ENCODE measurements around the gene NLGN1.
"Not testable (repeated sequence)": the region's sequence is repeated elsewhere in the genome, so short reads cannot be mapped to it uniquely, and the experiment has no call there.

Gene NLGN1

DNA sequence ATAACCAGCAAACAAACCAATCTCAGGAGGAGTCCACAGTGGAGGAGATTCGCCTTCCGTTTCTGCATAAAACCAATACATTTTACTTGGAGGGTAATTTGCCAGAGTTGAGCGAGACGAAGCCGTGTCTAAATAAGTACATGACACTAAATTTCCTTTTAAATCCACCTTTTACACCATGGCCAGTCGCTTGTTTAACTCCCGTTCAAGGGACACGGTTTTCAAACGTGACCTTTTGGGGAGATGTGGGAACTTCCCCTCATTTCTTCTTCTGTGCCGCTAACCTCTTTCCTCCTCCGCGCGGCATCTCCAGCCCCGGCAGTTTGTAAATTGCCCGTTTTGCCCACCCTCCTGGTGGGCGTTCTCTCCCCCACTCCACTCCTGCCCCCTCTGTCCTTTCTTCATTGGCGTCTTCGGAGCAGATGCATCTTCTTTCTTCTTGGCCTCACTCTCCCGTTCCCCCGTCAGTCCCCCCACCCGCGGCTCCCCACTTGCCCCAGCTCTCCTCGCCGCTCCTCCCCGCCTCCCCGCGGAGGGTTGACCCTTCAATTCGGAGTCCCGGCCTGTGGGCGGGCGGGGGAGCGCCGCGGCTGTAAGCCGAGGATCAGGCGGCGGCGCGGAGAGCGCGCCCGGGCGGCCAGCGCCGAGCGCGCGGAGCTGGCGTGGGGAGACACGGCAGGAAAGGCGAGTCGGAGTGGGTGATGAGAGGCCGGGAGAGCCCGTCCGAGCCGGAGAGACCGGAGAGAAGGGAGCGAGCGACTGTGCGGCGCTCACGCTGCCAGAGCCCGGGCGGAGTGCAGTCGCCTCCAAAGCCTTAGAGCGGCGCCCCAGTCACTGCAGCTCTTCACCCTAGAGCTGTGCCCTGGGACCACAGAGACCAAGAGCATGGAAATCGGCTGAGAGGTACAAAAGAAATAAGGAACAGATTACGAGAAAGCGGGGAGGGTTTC is at the start of gene NLGN1:
NLGN1 (plus strand) TSS at position 584 of the 950 bp plus-strand sequence.
- Histone ChIP-seq H3K9me3 (ENCODE audit: control insufficient read depth, insufficient read depth, low read length) (no peaks in the 10 kb centered on the region), H3K27ac (ENCODE audit: low read depth, low read length) (peak within 1 kb of the TSS; percentile 36)

GRCh38 chr3:173351886-173352285 is 45.7 kb upstream of the NLGN1 start:
- H3K36me3 ChIP-seq (ENCODE audit: control insufficient read depth, insufficient read depth, low read length): no peaks in the 10 kb centered on the region
- H3K27me3 ChIP-seq (ENCODE audit: control insufficient read depth, insufficient read depth, low read length): no peaks in the 10 kb centered on the region
- H3K27ac ChIP-seq (ENCODE audit: low read depth, low read length): no peak overlapping the region
- H3K4me1 ChIP-seq (ENCODE audit: control insufficient read depth, insufficient read depth, low read length): peaks cover 18% of the 10 kb centered on the region
- no peaks in the 10 kb centered on the region for H3K9me3 ChIP-seq (ENCODE audit: control insufficient read depth, insufficient read depth, low read length)
- no peak overlapping the region for H3K9ac ChIP-seq (ENCODE audit: low read depth, low read length)
- H3K4me3 ChIP-seq (ENCODE audit: low read depth, low read length): no peak overlapping the region

More for the DNA sequence above, at the start of gene NLGN1:
- no peaks in the 10 kb centered on the region for H3K36me3 ChIP-seq (ENCODE audit: control insufficient read depth, insufficient read depth, low read length)
- H3K4me3 ChIP-seq (ENCODE audit: low read depth, low read length): peak within 1 kb of the TSS; percentile 83
- H3K4me1 ChIP-seq (ENCODE audit: control insufficient read depth, insufficient read depth, low read length): peaks cover 22% of the 10 kb centered on the region; the same call in 1 of the 2 replicates
- H3K27me3 ChIP-seq (ENCODE audit: control insufficient read depth, insufficient read depth, low read length): peaks cover 35% of the 10 kb centered on the region
- peak within 1 kb of the TSS; percentile 44; the same call in 1 of the 2 replicates for H3K9ac ChIP-seq (ENCODE audit: low read depth, low read length)

DNA sequence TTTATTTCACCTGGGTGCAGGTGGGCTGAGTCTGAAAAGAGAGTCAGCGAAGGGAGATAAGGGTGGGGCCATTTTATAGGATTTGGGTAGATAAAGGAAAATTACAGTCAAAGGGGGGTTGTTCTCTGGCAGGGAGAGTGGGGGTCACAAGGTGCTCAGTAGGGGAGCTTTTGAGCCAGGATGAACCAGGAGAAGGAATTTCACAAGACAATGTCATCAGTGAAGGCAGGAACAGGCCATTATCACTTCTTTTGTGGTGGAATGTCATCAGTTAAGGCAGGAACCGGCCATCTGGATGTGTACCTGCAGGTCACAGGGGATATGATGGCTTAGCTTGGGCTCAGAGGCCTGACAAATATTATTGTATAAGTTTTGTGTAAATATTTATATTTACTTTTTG is 44.4 kb upstream of the NLGN1 start:
- H3K9ac ChIP-seq (ENCODE audit: low read depth, low read length); H3K27me3 ChIP-seq (ENCODE audit: control insufficient read depth, insufficient read depth, low read length); H3K4me3 ChIP-seq (ENCODE audit: low read depth, low read length); H3K36me3 ChIP-seq (ENCODE audit: control insufficient read depth, insufficient read depth, low read length); H3K9me3 ChIP-seq (ENCODE audit: control insufficient read depth, insufficient read depth, low read length): not testable (repeated sequence)
- H3K4me1 ChIP-seq (ENCODE audit: control insufficient read depth, insufficient read depth, low read length): peaks cover 18% of the 10 kb centered on the region
- H3K27ac ChIP-seq (ENCODE audit: low read depth, low read length): peak overlapping the region; percentile 75

DNA sequence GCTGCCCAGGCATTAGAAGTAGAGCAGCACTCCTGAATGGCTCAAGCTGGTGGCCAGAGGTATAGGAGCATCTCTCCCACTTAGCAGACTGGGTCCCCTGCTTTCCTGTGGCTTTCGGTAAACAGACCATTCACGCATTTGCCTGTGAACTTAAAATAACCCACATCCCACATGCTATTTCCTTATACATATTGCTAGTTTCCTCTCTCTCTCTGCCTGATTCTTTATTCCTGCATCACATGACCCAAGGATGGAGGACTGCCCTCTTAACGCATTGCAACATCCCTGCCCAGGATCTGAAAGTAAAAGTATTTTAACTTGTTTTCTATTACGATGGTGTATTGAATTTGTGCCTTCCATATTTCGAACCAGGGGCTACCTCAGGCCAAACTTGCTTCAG is 43.4 kb upstream of the NLGN1 start:
- Histone ChIP-seq H3K9me3 (ENCODE audit: control insufficient read depth, insufficient read depth, low read length) (no peaks in the 10 kb centered on the region), H3K27me3 (ENCODE audit: control insufficient read depth, insufficient read depth, low read length) (no peaks in the 10 kb centered on the region), H3K36me3 (ENCODE audit: control insufficient read depth, insufficient read depth, low read length) (no peaks in the 10 kb centered on the region), H3K9ac (ENCODE audit: low read depth, low read length) (no peak overlapping the region), H3K4me3 (ENCODE audit: low read depth, low read length) (no peak overlapping the region), H3K27ac (ENCODE audit: low read depth, low read length) (peak overlapping the region; percentile 66), H3K4me1 (ENCODE audit: control insufficient read depth, insufficient read depth, low read length) (peaks cover 18% of the 10 kb centered on the region)

GRCh38 chr3:173371848-173372487 is 25.6 kb upstream of the NLGN1 start:
- H3K27ac ChIP-seq (ENCODE audit: low read depth, low read length): no peak overlapping the region
- peaks cover 9% of the 10 kb centered on the region for H3K4me1 ChIP-seq (ENCODE audit: control insufficient read depth, insufficient read depth, low read length)
- no peak overlapping the region for H3K9ac ChIP-seq (ENCODE audit: low read depth, low read length)
- no peaks in the 10 kb centered on the region for H3K27me3 ChIP-seq (ENCODE audit: control insufficient read depth, insufficient read depth, low read length)
- no peak overlapping the region for H3K4me3 ChIP-seq (ENCODE audit: low read depth, low read length)
- no peaks in the 10 kb centered on the region for H3K9me3 ChIP-seq (ENCODE audit: control insufficient read depth, insufficient read depth, low read length)
- no peaks in the 10 kb centered on the region for H3K36me3 ChIP-seq (ENCODE audit: control insufficient read depth, insufficient read depth, low read length)

DNA sequence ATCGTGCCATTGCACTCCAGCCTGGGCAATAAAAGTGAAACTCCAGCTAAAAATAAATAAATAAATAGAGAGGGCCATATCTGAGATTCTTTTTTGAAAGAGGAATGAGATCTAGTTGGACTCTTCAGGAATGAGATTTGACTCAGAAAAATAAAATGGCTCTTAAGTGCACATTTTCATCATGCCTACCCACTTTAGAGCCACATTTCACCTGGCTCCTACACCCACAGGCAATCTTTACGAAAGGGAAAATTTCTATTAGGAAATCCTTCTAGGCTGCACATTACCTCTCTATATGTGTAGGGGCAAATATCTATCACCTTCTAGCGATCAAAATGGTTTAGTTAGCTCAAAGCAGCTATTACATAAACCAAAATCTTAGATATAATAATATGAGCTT is 16.9 kb upstream of the NLGN1 start:
- no peaks in the 10 kb centered on the region for H3K36me3 ChIP-seq (ENCODE audit: control insufficient read depth, insufficient read depth, low read length)
- H3K27me3 ChIP-seq (ENCODE audit: control insufficient read depth, insufficient read depth, low read length): no peaks in the 10 kb centered on the region
- no peak overlapping the region for H3K27ac ChIP-seq (ENCODE audit: low read depth, low read length)
- no peaks in the 10 kb centered on the region for H3K4me1 ChIP-seq (ENCODE audit: control insufficient read depth, insufficient read depth, low read length)
- no peaks in the 10 kb centered on the region for H3K9me3 ChIP-seq (ENCODE audit: control insufficient read depth, insufficient read depth, low read length)
- no peak overlapping the region for H3K9ac ChIP-seq (ENCODE audit: low read depth, low read length)
- H3K4me3 ChIP-seq (ENCODE audit: low read depth, low read length): no peak overlapping the region

DNA sequence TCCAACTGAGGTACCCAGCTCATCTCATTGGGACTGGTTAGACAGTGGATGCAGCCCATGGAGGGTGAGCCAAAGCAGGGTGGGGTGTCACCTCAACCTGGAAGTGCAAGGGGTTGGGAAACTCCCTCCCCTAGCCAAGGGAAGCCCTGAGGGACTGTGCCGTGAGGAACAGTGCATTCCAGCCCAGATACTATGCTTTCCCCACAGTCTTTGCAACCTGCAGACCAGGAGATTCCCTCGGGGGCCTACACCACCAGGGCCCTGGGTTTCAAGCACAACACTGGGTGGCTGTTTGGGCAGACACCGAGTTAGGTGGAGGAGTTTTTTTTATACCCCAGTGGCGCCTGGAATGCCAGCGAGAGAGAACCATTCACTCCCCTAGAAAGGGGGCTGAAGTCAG is 15.6 kb upstream of the NLGN1 start:
- H3K27ac ChIP-seq (ENCODE audit: low read depth, low read length); H3K9ac ChIP-seq (ENCODE audit: low read depth, low read length); H3K36me3 ChIP-seq (ENCODE audit: control insufficient read depth, insufficient read depth, low read length); H3K9me3 ChIP-seq (ENCODE audit: control insufficient read depth, insufficient read depth, low read length); H3K4me3 ChIP-seq (ENCODE audit: low read depth, low read length); H3K27me3 ChIP-seq (ENCODE audit: control insufficient read depth, insufficient read depth, low read length); H3K4me1 ChIP-seq (ENCODE audit: control insufficient read depth, insufficient read depth, low read length): not testable (repeated sequence)

- Histone ChIP-seq H3K27ac (ENCODE audit: low read depth, low read length) (peak overlapping the region; percentile 87), H3K4me3 (ENCODE audit: low read depth, low read length) (peak overlapping the region; percentile 83), H3K9ac (ENCODE audit: low read depth, low read length) (peak overlapping the region; percentile 54)
These were observed 2.5 kb upstream of the NLGN1 start for GRCh38 chr3:173395073-173395411.

GRCh38 chr3:173395412-173396181 is 1.9 kb upstream of the NLGN1 start:
- H3K9ac ChIP-seq (ENCODE audit: low read depth, low read length): peak overlapping the region; percentile 54
- no peaks in the 10 kb centered on the region for H3K36me3 ChIP-seq (ENCODE audit: control insufficient read depth, insufficient read depth, low read length)
- no peaks in the 10 kb centered on the region for H3K9me3 ChIP-seq (ENCODE audit: control insufficient read depth, insufficient read depth, low read length)
- H3K27ac ChIP-seq (ENCODE audit: low read depth, low read length): peak overlapping the region; percentile 87
- H3K4me1 ChIP-seq (ENCODE audit: control insufficient read depth, insufficient read depth, low read length): peaks cover 22% of the 10 kb centered on the region; the same call in 1 of the 2 replicates
- H3K27me3 ChIP-seq (ENCODE audit: control insufficient read depth, insufficient read depth, low read length): peaks cover 35% of the 10 kb centered on the region
- peak overlapping the region; percentile 83 for H3K4me3 ChIP-seq (ENCODE audit: low read depth, low read length)

More at GRCh38 chr3:173395073-173395411, 2.5 kb upstream of the NLGN1 start:
- Histone ChIP-seq H3K4me1 (ENCODE audit: control insufficient read depth, insufficient read depth, low read length) (peaks cover 22% of the 10 kb centered on the region; the same call in 1 of the 2 replicates), H3K9me3 (ENCODE audit: control insufficient read depth, insufficient read depth, low read length) (no peaks in the 10 kb centered on the region), H3K27me3 (ENCODE audit: control insufficient read depth, insufficient read depth, low read length) (peaks cover 35% of the 10 kb centered on the region), H3K36me3 (ENCODE audit: control insufficient read depth, insufficient read depth, low read length) (no peaks in the 10 kb centered on the region)

GRCh38 chr3:173396191-173397041 is 1.1 kb upstream of the NLGN1 start:
- H3K9me3 ChIP-seq (ENCODE audit: control insufficient read depth, insufficient read depth, low read length): no peaks in the 10 kb centered on the region
- H3K4me3 ChIP-seq (ENCODE audit: low read depth, low read length): peak overlapping the region; percentile 83
- no peak overlapping the region for H3K9ac ChIP-seq (ENCODE audit: low read depth, low read length)
- H3K4me1 ChIP-seq (ENCODE audit: control insufficient read depth, insufficient read depth, low read length): peaks cover 22% of the 10 kb centered on the region; the same call in 1 of the 2 replicates
- peaks cover 35% of the 10 kb centered on the region for H3K27me3 ChIP-seq (ENCODE audit: control insufficient read depth, insufficient read depth, low read length)
- no peak overlapping the region for H3K27ac ChIP-seq (ENCODE audit: low read depth, low read length)
- H3K36me3 ChIP-seq (ENCODE audit: control insufficient read depth, insufficient read depth, low read length): no peaks in the 10 kb centered on the region
